Measurements from ENCODE around the gene ILF2.
"Not testable (repeated sequence)": the region's sequence is repeated elsewhere in the genome, so short reads cannot be mapped to it uniquely, and the experiment has no call there.

ILF2 gene

DNA sequence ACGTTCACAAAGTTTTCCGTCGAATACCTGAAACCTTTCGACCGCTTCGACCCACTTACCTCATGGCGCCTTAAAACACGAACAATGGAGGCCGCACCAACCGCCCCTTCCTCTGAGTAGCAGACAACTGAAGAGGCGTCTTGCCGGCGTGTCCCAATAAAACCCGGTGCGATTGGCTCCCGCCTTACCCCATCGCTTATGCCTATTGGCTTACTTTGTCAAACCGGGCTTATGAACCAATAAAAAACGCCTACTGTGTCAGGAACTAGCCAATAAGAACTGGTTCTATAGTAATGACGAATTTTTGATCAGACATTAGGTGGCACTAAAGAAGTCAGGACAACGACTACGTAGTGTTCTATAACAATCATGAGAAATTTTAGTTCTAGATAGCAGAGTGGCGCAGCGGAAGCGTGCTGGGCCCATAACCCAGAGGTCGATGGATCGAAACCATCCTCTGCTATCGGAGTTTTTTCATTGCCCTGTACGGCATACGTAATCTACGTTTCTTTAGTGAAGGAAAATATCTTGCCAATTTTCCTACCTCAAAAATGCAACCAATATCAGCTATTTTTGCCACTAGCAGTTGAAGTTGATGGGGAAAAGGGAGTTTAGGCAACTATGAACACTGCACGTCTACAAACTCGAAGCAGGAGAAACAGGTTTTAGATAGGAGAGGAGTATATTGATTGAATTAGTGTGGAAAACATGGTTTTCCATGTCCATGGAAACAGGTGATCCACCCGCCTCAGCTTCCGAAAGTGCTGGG lies at the start of gene ILF2:
TSS of gene ILF2 (minus strand) at position 135 of the 769 bp plus-strand sequence. CDS start at position 64, 71 bp downstream.
- peak; percentile 100 for DNase-seq

DNA sequence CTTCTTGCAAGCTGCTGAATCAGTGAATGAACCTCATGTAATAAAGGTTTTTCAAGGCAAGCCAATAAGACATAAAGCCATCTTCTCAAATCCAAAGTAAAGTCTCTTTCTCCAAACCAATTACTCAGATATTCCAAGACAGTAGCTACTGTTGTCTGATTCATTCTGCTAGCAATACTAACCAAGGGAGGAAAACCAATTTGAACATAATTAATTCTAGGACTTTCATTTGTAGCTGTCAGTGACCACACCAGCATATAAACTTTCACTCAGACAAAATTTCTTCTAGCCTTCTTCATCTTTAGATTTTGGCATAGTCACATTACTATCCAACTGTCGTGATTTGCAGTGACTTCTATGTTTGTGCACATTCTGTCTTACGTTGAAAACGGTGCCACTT lies 46.5 kb upstream of the ILF2 start:
- no peak for DNase-seq

DNA sequence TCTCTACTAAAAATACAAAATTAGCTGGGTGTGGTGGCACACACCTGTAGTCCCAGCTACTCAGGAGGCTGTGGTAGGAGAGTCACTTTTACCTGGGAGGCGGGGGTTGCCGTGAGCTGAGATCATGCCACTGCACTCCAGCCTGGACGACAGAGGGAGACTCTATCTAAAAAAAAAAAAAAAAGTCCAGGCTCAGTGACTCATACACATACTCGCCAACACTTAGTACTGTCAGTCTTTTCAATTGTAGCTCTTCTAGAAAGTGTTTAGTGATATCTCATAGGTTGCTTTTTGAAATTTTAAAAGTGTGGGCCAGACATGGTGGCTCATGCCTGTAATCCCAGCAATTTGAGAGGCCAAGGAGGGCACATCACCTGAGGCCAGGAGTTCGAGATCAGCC lies 45.4 kb upstream of the ILF2 start:
- not testable (repeated sequence) for DNase-seq

DNA sequence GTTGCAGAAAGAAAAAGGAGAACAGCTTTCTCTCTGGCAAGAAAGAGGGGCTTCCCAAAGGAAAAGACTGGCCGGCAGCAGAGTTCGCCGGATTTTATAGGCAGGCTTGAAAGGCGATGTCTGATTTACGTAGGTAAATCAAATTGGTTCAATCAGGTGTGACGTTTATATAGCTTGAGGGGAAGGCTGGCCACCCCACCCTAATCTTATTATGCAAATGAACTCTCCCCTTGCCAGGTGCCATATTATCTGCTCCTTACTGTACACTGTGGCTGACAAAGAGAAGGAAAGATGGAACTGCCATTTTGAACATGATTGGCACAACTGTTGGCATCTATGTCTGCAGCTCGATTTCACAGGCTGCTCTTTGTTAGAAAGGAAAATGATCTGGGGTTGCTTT lies 40.2 kb upstream of the ILF2 start:
- no peak for DNase-seq

DNA sequence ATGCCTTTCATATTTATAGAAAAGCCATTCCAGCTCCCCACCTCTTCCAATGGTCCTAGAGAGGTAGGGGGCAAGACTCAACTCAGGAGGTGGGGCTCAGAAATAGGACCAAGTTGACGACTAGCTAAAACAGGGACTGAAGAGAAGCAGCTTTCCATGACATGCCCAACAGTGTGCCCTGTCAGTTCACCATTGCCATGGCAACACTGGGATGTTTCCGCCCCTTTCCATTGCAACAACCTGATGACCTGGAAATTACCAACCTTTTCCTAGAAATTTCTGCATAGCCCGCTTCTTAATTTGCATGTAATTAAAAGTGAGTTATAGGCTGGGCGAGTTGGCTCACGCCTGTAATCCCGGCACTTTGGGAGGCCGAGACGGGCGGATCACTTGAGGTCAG lies 34.7 kb upstream of the ILF2 start:
- no peak for DNase-seq

DNA sequence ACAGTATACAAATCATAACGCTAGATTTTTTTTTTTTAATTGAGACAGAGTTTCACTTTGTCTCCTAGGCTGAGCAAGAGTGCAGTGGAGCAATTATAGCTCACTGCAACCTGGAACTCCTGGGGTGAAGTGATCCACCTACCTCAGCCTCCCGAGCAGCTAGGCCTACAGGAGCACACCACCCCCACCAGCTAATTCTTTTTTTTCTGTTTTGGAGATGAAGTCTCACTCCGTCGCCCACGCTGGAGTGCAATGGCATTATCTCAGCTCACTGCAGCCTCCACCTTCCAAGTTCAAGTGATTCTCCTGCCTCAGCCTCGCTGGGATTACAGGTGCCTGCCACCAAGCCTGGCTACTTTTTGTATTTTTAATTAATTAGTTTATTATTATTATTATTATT lies 29.0 kb upstream of the ILF2 start:
- no peak for DNase-seq

DNA sequence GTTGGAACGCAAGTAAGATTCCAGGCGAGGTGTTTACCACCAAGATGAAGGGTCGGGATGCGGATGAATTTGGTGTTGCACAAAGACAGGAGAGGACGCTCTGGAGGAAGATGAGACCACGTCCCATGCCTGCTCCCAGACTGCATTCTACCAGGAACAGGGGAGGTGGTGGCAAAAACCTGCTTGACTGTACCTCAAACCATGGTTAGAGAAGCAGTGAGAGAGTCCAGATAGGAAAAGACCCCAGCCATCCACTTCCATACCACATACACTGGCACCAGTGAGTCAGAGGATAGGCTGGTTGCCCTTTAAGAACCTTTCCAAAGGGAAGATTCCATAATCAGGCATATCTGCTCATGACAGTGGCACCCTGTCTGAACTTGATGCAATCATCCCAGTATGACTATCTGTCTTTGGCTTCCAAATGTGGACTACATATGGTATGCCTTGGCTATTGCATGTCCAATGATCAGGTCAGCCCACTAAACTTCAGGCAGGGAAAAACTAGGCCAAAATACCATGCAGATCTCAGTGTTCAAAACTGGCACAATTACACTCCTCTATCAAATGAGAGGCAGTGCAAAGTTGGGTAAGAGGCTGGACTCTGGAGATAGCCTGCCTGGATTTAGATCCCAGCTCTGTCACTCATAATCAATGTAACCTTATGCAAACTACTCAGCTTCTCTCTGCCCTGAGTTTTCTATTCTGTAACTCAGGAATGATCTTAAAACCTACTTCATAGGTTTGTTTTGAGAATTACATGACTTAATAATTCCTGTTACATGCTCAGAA lies 28.3 kb upstream of the ILF2 start:
- DNase-seq = no peak

DNA sequence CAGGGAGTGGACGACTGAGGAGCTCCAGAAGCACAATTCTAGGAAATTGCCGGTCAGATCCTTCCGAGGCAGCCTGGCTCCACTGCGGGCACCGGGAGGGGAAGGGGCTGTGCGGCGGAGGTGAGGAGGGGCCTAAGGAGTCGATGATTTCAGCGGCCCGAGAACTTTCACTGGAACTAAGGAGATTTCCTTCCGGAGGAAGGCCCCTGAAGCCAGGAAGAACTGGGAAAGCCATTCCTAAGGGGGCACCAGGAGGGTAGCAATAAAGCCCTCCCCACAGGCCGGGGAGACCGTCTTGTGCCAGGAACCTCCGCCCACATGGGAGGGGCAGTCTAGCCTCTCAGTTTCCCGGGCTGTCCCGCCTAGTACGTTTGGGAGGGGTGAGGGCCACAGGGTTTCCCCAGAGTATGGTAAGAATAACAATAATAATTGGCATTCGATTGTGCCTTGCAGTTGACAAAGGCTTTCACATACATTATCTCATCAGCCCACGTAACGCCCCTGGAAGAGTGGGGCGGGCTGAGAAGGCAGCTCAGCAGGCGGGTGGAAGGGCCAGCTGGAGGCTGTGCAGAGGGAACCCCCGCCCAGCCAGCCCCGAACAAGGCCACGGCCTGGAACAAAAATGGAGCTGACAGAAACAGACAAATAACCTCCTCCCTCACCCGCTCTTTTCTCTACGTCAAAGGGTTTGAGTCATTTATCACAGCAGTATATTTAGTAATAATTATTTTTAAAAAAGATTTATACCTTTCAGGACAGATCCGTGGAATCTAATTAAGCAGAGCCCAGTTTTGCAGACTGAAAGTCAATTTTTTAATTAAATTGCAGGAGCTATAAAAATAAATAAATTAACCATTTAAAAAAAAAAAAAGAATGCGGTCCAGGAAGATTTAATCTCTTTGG lies 27.5 kb upstream of the ILF2 start:
- DNase-seq = no peak

DNA sequence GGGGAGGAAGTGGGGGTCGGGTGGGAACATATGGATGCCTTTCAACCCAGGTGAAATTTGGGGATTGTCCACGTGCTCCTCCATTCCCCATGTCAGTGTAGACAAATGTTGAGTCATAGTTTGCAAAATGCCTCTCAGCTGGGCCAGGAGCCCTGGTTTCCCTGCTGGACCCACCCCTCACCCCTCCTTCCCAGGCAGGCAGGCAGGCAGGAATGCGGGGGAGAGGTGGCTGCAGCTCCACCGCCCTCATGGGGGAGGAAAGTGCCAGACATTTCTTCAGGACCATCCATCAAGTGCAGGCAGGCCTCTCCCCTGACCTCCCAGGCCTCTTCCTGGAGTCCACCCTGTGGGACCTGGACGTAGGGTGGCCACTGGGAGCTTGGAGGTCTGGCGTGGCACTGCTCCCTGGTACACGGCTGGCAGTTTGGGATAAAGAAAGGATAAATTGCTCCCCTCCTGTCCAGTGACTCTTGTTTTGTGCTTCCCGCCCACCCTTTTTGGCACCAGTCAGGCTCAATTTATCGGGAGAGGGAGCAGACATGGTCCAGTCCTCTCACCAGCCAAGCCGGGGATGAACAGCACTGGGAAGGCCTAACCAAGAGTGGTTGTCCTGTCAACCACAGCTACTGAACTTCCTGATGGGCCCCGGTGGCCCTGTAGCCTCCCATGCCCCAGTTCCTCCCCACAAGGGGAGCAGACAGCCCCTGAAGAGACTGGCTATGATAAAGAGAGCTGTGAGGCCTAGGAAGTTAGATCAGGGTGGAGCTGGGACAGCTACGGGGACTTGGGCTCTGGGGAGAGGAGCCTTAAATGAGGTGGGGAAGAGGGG lies 26.6 kb upstream of the ILF2 start:
- DNase-seq = no peak

DNA sequence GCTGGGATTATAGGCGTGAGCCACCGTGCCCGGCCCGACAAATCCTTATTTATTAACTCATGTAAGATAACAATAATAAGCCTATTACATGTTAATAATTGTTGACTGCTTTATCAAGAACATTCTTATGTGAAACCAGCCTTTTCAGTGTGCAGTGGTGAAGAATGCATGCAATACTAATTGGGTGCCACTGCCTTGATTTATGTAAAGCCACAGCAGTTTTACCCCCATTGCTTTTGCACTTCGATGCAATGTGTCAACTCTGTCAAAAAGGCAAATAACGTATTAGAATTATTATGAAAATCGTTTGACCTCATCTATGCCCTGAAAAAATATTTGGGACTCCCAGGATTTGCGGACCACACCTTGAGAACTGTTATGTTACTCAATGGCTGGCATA lies 25.9 kb upstream of the ILF2 start:
- DNase-seq = no peak

DNA sequence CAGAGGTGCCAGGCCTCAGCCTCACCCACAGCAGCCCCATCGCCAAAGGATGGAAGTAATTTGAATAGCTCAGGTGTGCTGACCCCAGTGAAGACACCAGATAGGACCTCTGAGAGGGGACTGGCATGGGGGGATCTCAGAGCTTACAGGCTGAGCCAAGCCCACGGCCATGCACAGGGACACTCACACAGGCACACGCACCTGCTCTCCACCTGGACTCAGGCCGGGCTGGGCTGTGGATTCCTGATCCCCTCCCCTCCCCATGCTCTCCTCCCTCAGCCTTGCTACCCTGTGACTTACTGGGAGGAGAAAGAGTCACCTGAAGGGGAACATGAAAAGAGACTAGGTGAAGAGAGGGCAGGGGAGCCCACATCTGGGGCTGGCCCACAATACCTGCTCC lies 22.7 kb upstream of the ILF2 start:
- no peak for DNase-seq

DNA sequence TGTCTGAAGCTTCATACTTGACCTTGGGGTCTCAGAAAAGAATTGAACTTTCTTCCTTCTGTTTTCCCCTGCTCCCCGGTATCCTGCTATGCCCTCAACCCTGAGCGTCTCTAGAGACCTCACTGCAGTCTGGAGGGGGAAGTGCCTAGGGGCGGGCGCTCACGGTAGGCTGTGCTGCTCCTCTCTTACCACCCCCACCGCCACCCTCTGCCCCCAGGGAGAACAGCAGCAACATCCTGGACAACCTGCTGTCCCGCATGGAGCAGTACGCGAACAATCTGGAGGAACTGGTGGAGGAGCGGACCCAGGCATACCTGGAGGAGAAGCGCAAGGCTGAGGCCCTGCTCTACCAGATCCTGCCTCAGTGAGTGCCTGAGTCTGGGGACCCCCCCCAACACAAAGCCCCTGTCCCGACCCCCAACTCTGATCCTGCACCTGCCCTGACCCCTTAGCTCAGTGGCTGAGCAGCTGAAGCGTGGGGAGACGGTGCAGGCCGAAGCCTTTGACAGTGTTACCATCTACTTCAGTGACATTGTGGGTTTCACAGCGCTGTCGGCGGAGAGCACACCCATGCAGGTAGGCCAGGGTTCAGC lies 18.0 kb upstream of the ILF2 start:
- no peak for DNase-seq

DNA sequence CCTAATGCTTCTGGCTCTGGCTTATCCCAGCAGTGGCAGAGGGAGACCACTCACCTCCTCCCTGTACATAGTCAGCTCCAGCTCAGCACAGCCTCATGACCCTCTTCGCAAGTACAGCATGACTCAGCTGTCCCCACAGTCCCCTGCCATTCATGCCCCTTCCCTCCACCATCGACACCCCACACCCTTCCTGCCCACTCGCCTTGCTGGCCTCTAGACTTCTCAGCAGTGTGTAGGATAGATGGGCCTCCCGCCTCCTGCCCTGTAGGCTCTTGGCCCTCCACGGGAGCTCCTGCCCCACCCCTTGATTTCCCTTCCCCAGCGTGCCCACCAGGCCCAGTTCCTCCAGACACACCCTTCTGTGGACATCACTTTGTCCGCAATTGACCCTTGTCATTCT lies 17.5 kb upstream of the ILF2 start:
- DNase-seq = no peak

DNA sequence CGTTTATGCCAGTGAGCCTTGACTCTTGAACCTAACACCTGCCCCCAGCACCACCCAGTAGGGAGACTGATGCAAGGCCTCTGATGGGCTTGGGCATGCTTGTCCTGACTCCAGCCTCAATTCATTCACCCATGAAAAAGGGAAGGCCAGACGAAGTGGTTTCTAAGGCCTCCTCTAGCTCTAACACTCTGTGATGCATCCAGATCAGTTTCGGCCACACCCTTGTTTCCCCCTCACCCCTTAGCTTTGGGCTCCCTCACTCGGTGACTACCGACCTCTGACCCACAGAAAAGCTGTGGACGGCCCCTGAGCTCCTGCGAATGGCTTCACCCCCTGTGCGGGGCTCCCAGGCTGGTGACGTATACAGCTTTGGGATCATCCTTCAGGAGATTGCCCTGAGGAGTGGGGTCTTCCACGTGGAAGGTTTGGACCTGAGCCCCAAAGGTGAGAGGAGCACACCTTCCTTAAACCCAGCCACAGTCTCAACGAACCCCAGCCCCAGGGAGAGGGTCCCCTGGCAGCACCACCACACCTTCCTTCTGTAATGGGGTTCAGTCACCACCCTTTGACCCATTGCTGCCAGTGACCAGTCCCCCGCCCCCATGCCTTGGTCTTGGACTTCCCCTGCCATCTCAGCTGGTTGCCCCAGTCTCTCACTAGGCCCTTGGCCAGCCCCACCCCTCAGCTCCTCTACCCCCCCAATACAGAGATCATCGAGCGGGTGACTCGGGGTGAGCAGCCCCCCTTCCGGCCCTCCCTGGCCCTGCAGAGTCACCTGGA lies 16.7 kb upstream of the ILF2 start:
- no peak for DNase-seq

DNA sequence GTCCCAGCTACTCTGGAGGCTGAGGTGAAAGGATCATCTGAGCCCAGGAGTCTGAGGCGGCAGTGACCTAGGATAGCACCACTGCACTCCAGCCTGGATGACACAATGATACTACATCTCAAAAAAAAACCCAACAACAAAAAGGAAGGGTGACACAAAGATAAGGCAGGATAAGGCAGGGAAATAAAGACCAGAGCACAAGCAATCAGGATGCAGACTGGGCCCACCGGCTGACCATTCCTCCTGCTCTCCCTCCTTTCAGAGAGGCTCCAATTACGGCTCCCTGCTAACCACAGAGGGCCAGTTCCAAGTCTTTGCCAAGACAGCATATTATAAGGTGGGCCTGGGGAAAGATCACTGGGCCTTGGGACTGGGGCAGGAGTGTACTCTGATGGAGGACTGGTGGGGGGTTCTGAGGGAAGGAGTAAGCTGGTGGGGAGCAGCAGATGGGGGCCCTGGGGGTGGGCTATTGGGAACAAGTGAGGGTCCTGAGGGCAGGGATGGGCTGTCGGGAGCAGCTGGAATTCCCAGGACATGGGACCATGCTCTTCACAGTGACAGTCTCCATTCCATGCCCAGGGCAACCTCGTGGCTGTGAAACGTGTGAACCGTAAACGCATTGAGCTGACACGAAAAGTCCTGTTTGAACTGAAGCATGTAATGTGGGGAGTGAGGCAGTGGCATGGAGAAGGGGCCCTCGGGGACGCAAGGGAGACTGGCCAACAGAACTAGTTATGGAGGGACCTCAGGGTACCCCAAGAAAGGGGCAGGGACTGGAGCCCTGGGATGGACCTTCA lies 14.9 kb upstream of the ILF2 start:
- no peak for DNase-seq

DNA sequence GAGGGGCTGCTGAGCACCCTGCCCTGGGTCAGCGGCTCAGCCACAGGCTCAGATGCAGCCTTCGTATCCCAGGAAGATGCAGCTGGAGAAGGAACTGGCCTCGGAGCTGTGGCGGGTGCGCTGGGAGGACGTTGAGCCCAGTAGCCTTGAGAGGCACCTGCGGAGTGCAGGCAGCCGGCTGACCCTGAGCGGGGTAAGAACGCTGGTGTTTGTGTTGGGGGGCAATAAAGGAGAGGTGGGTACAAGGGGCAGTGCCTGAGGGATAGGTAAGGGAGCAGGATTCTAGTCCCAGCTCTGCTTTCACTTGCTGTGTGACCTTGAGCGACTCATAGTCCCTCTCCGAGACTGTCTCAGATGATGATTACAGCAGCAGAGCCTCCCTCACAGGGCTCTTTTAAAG lies 14.1 kb upstream of the ILF2 start:
- no peak for DNase-seq

DNA sequence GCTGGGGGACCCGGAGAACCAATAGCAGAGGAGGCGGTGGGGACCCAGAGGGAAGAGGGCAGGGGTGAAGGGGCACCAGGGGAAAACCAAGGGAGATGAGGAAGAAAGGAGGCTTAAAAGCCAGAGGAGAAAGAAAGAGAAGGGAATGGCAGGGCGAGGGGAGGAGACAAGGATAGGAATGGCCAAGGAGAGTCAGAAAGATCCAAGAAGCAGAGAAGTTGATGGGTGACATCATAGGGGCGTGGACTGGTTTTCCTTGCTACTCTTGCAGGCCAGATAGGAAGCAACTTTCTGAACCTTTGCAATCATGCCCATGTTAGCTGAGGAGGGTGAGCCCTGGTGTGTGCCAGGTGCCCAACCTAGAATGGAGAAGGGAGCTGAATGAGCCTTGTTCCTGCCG lies 13.1 kb upstream of the ILF2 start:
- DNase-seq = no peak

DNA sequence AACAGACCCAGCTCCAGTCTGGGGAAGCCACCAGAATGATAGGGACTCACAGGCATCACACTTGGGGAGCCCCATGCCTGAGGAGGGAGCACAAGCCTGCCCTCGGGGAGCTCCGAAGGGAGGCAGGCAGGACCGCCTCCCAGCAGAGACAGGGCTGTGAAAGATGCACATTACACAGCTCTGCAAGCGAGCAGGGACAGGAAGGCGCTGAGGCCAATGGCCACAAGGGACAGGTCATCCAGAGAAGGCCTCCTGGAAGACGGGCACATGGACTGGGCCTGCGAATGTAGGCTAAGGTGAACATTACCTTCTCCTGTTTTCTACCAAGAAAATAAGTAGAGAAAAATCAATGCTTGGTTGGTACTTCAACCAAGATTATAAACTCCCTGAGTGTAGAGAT lies 11.9 kb upstream of the ILF2 start:
- no peak for DNase-seq

DNA sequence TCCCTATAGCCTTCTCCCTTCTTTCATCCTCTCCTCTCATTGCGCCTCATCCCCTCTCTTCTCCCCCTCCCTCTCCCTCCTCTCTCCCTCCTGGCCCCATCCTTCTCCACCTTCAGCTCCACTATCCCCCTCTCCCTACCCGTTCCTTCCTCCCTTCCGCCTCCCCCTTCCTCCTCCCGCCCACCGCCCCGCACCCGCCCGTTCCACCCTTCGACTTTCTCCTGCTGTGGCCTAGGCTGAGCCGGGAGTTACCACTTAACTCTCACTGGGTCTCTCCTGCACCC lies 9.3 kb upstream of the ILF2 start:
- no peak for DNase-seq

DNA sequence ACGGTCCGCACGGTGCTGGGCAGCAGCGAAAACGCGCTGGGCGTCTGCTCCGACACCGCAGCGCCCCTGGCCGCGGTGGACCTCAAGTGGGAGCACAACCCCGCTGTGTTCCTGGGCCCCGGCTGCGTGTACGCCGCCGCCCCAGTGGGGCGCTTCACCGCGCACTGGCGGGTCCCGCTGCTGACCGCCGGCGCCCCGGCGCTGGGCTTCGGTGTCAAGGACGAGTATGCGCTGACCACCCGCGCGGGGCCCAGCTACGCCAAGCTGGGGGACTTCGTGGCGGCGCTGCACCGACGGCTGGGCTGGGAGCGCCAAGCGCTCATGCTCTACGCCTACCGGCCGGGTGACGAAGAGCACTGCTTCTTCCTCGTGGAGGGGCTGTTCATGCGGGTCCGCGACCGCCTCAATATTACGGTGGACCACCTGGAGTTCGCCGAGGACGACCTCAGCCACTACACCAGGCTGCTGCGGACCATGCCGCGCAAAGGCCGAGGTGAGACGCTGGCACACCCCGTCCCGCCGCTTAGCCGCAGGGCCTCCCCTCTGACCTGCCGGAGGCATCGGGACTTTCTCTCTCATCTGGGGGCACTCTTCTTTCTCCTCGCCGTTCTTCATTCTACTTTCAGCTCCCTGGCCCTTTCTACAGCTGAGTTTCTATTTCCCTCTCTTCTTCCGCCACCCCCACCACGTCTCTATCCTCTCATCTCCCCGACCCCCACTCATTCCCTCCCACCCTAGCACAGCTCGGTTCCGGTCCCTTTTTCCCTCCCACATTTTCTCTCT lies 8.7 kb upstream of the ILF2 start:
- DNase-seq = peak; percentile 25
